ENCODE measurements around the gene PPIH. TPM values are rescaled to one million over a fixed set of nuclear protein-coding genes. Genes with fewer than 3 reads are reported as not detected.
"Not testable (repeated sequence)": the region's sequence is repeated elsewhere in the genome, so short reads cannot be mapped to it uniquely, and the experiment has no call there.

The PPIH gene
- total RNA-seq, 1 donor from 2014 or later = 20.3 TPM

DNA sequence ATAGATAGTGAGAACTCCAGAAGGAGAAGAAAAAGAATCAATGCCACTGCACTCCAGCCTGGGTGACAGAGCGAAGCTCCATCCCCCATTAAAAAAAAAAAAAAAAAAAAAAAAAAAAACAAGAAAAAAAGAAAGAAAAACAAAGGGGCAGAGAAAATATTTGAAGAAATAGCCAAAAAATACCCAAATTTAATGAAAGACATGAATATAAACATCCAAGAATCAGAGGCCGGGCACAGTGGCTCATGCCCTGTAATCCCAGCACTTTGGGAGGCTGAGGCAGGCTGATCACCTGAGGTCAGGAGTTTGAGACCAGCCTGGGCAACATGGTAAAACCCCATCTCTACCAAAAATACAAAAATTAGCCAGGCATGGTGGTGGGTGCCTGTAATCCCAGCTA is 64.2 kb downstream of the PPIH start:
- DNase-seq; intact Hi-C loops (cut with micrococcal nuclease); ATAC-seq: not testable (repeated sequence)

DNA sequence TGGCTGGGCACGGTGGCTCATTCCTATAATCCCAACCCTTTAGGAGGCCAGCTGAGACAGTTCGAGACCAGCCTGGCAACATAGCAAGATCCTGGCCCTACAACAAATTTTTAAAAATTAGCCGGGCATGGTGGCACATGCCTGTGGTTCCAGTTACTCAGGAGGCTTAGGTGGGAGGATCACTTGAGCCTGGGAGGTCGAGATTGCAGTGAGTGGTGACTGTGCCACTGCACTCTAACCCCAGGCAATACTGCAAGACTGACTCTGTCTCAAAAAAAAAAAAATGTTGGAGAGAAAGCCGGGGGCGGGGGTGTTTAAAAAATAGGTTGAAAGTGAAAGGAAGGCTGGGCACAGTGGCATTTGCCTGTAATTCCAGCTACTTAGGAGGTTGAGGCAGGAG is 65.3 kb downstream of the PPIH start:
- DNase-seq = no peak
- intact Hi-C loops (cut with micrococcal nuclease) = no loop called here
- no peak for ATAC-seq

GRCh38 chr1:42725820-42726219 is 67.6 kb downstream of the PPIH start:
- ATAC-seq; intact Hi-C loops (cut with micrococcal nuclease); DNase-seq: not testable (repeated sequence)

Other genes starting within 250 kb of the PPIH start
- 0.84 TPM for gene ZMYND12, start 202.4 kb upstream of the PPIH start, total RNA-seq
- gene PPCS, start 201.9 kb upstream of the PPIH start, total RNA-seq = 31.1 TPM
- 1.2 TPM for gene CCDC30, start 195.1 kb upstream of the PPIH start, total RNA-seq
- gene YBX1, start 24.0 kb downstream of the PPIH start, total RNA-seq = 896 TPM
- not detected for gene CLDN19, start 81.8 kb downstream of the PPIH start, total RNA-seq
- 6.2 TPM for gene P3H1, start 108.6 kb downstream of the PPIH start, total RNA-seq
- gene C1orf50, start 108.8 kb downstream of the PPIH start, total RNA-seq = 10.4 TPM
- gene TMEM269, start 126.6 kb downstream of the PPIH start, total RNA-seq = not detected
- 5.1 TPM for gene ERMAP, start 158.7 kb downstream of the PPIH start, total RNA-seq
- 14.2 TPM for gene SVBP, start 159.0 kb downstream of the PPIH start, total RNA-seq
- gene ZNF691, start 188.2 kb downstream of the PPIH start, total RNA-seq = 8.0 TPM